Naive thymus-derived CD4-positive, alpha-beta T cell (primary cell): ENCODE results near the gene LPIN3. TPM values are rescaled to one million over a fixed set of nuclear protein-coding genes. Genes with fewer than 3 reads are reported as not detected.

Experiments used
- ATAC-seq: fragments of 150-1000 bp; cut with Tn5 transposase; 2 replicates; pipeline ENCODE4 v1.10.0; 2021; ENCODE audit warnings: mild to moderate bottlenecking, moderate library complexity
- CTCF ChIA-PET: fragments of 350-600 bp; sonication (Branson Sonifier 250); formaldehyde crosslinking; loops from one replicate; lab custom pipeline; 2021; ENCODE audit warnings: antibody characterized with exemption; lab: Charles Lee
- POLR2A ChIA-PET: fragments of 350-600 bp; sonication (Branson Sonifier 250); formaldehyde crosslinking; loops from one replicate; lab custom pipeline; 2021; ENCODE audit warnings: antibody characterized with exemption, inconsistent platforms; lab: Charles Lee
- DNase-seq, 9 donors: peaks; one replicate each; pipeline versions ENCODE4 v3.0.0 to v3.0.0-alpha.2; 2020 to 2022; ENCODE audit warnings: mixed read lengths in 1 of 9
- H3K27ac ChIP-seq: one replicate; pipeline ENCODE4 v1.7.0; 2013; ENCODE audit warnings: mild to moderate bottlenecking, low read depth, low read length, moderate library complexity
- H3K27me3 ChIP-seq, 2 donors: one replicate each; pipeline ENCODE4 v1.7.0; 2013; ENCODE audit warnings: low read length in 2 of 2, mild to moderate bottlenecking in 2 of 2, moderate library complexity in 2 of 2; ENCODE audit not compliant: control insufficient read depth in 2 of 2, insufficient read depth in 2 of 2
- H3K36me3 ChIP-seq, 3 experiments: 1 replicate in 2 of 3; 2 replicates in 1 of 3; pipeline ENCODE4 v1.7.0; 2013; ENCODE audit warnings: low read length in 3 of 3, mild to moderate bottlenecking in 3 of 3, moderate library complexity in 1 of 3; ENCODE audit not compliant: insufficient read depth in 3 of 3, control insufficient read depth in 2 of 3
- H3K4me1 ChIP-seq, 2 donors: one replicate each; pipeline ENCODE4 v1.7.0; 2013; ENCODE audit warnings: low read length in 2 of 2, mild to moderate bottlenecking in 2 of 2, moderate library complexity in 1 of 2; ENCODE audit not compliant: control insufficient read depth in 2 of 2, insufficient read depth in 2 of 2
- H3K4me3 ChIP-seq: 2 replicates; pipeline ENCODE4 v1.7.0; 2013; ENCODE audit warnings: mild to moderate bottlenecking, low read length
- H3K9me3 ChIP-seq, 3 experiments: 1 replicate in 2 of 3; 2 replicates in 1 of 3; pipeline ENCODE4 v1.7.0; 2013; ENCODE audit warnings: low read length in 3 of 3; ENCODE audit not compliant: control insufficient read depth in 2 of 3
- H3K27ac Mint-ChIP-seq, 9 donors: one replicate each; pipeline ENCODE4 v1.8.0; 2020 to 2022; ENCODE audit warnings: mixed read lengths in 9 of 9, mild to moderate bottlenecking in 8 of 9, moderate library complexity in 5 of 9, inconsistent platforms in 2 of 9
- H3K27me3 Mint-ChIP-seq, 5 donors: one replicate each; pipeline ENCODE4 v1.8.0; 2021 to 2022; ENCODE audit warnings: mixed read lengths in 5 of 5, mild to moderate bottlenecking in 1 of 5
- H3K36me3 Mint-ChIP-seq, 5 donors: one replicate each; pipeline ENCODE4 v1.8.0; 2020 to 2022; ENCODE audit warnings: mixed read lengths in 5 of 5, mild to moderate bottlenecking in 3 of 5, inconsistent platforms in 1 of 5
- H3K4me1 Mint-ChIP-seq, 7 donors: one replicate each; pipeline ENCODE4 v1.8.0; 2020 to 2022; ENCODE audit warnings: mixed read lengths in 7 of 7, mild to moderate bottlenecking in 3 of 7, inconsistent platforms in 1 of 7
- H3K4me3 Mint-ChIP-seq, 10 donors: one replicate each; pipeline ENCODE4 v1.8.0; 2020 to 2022; ENCODE audit warnings: mild to moderate bottlenecking in 10 of 10, mixed read lengths in 10 of 10, moderate library complexity in 6 of 10, inconsistent platforms in 2 of 10
- H3K9me3 Mint-ChIP-seq, 11 donors: one replicate each; pipeline ENCODE4 v1.8.0; 2020 to 2022; ENCODE audit warnings: mixed read lengths in 11 of 11, mild to moderate bottlenecking in 4 of 11, inconsistent platforms in 1 of 11, moderate library complexity in 1 of 11
- intact Hi-C, 2 donors: fragments of 100-400 bp; cut with micrococcal nuclease; formaldehyde crosslinking; loops; one replicate each; pipeline ENCODE4 v1.15.1; 2023
- polyA plus RNA-seq, 2 donors: library from polyadenylated mRNA; unstranded; fragments of 300-500 nt; fragmentation: Illumina TruSeq; gene quantifications; one replicate each; pipeline ENCODE4 v1.2.3, GENCODE V29; 2021
- total RNA-seq, 6 experiments: library from RNA in 5 of 6; stranded (reverse) in 5 of 6; gene quantifications; 1 replicate in 5 of 6; 2 replicates in 1 of 6; pipeline ENCODE4 v1.2.3 and lab custom pipeline; 2021 to 2026

Gene LPIN3
- total and polyA plus RNA-seq, 7 experiments from 2014 or later = 0.10 to 3.0 (median 0.64) TPM; not detected in 1

DNA sequence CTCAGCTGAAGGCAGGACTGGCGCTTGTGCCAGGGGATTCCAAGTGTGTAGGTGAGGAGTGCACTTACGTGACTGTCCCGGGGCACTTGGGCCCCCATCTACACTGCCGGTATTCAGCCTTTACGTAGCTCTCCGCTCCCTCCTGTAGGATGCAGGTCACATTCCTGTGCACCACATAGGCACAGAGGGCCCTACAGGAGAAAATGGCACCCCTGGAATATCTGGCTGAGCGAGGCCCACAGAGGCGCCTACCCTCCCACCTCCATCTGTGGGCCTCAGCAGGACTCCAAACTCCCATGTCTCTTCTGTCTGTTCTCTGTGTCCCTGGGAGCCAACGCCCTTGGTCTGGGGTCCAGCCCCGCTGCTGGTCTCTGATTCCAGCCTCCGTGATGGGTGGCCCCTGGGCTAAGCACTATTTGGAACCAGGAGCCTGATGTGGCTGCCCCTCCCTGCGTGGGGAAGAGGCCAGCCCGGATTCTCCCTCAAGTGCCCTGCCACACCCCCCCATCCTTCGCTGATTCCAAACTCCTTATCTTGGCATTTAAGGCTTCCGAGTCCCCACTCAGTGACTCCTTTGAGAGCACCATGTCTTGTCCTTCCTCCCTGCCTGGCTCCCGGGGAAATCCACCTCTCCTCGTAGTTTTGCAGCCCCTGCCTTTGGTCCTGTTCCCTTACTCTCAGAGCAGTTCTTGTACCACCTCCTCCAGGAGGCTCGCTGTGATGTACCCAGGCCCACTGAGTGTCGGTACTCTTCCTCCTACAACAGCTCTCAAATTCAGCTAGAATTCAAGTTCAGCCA is 24.5 kb downstream of the LPIN3 start:
- no peak overlapping the region for H3K4me3 ChIP-seq
- peak overlapping the region in 5 of 10 donors; percentile 21 to 63 (median 37) for H3K4me3 Mint-ChIP-seq
- ATAC-seq = no peak
- no peaks in the 10 kb centered on the region for H3K27me3 ChIP-seq
- H3K9me3 ChIP-seq = no peaks in the 10 kb centered on the region
- CTCF ChIA-PET = no interaction called here
- no peak overlapping the region for H3K27ac ChIP-seq
- H3K27ac Mint-ChIP-seq = no peak overlapping the region
- DNase-seq = no peak
- H3K4me1 ChIP-seq = no peaks in the 10 kb centered on the region
- peaks cover 21 to 41% (median 36%) of the 10 kb centered on the region in 5 donors for H3K27me3 Mint-ChIP-seq
- POLR2A ChIA-PET = no interaction called here
- H3K36me3 ChIP-seq = no peaks in the 10 kb centered on the region
- intact Hi-C loops = no loop called here
- H3K4me1 Mint-ChIP-seq = peaks cover 3 to 11% (median 9%) of the 10 kb centered on the region in 7 donors
- peaks cover 0 to 4% (median 0%) of the 10 kb centered on the region in 11 donors for H3K9me3 Mint-ChIP-seq
- H3K36me3 Mint-ChIP-seq = no peaks in the 10 kb centered on the region

DNA sequence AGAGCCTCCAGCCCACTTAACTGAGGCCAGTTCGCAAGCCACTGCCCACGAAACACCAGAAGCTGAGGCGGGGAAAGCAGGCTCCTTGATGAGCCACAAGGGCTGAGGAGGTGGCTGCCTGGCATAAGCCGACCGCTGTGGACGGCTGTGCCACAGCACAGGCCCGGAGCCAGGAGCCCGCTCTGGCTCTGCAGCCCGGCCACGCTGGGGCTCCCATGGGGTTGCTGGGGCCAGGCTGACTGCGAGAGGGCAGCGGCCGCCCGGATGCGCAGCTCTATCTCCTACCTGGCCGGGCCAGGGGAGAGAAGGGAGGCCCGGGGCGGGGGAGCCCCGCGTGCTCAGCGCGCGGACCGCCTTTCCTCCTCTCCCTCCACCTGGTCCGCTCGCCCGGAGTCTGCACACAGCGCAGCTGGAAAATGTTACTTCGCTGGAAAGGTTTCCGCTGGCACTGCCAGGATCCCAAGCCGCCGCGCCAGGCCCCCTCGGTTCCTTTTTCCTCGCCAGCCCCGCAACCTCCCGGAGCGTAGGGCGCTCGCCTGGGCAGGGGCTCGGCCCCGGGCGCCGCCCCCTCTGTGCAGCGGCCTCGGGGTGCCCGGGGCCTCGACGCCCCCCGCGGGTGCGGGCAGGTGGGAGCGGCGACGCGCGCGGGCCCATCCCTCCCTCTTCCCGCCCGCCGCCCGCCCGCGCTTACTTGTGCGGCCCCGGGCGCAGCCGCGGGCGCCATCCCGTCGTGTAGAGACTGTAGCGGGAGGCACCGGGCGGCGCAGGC is 25.3 kb downstream of the LPIN3 start:
- no peak for DNase-seq
- H3K4me3 Mint-ChIP-seq = peak overlapping the region in 5 of 10 donors; percentile 21 to 63 (median 37)
- peak; percentile 44 for ATAC-seq
- Histone ChIP-seq H3K27ac (no peak overlapping the region), H3K9me3 (peaks cover 0 to under 1% (median 0%) of the 10 kb centered on the region in 3 experiments), H3K4me3 (no peak overlapping the region), H3K36me3 (no peaks in the 10 kb centered on the region), H3K4me1 (no peaks in the 10 kb centered on the region), H3K27me3 (no peaks in the 10 kb centered on the region)
- H3K9me3 Mint-ChIP-seq = peaks cover 0 to 5% (median 2%) of the 10 kb centered on the region in 11 donors
- ChIA-PET POLR2A (no interaction called here), CTCF (no interaction called here)
- no peak overlapping the region for H3K27ac Mint-ChIP-seq
- intact Hi-C loops = no loop called here
- H3K27me3 Mint-ChIP-seq = peaks cover 22 to 41% (median 36%) of the 10 kb centered on the region in 5 donors
- peaks cover 0 to under 1% (median 0%) of the 10 kb centered on the region in 5 donors for H3K36me3 Mint-ChIP-seq
- H3K4me1 Mint-ChIP-seq = peaks cover 3 to 11% (median 9%) of the 10 kb centered on the region in 7 donors

DNA sequence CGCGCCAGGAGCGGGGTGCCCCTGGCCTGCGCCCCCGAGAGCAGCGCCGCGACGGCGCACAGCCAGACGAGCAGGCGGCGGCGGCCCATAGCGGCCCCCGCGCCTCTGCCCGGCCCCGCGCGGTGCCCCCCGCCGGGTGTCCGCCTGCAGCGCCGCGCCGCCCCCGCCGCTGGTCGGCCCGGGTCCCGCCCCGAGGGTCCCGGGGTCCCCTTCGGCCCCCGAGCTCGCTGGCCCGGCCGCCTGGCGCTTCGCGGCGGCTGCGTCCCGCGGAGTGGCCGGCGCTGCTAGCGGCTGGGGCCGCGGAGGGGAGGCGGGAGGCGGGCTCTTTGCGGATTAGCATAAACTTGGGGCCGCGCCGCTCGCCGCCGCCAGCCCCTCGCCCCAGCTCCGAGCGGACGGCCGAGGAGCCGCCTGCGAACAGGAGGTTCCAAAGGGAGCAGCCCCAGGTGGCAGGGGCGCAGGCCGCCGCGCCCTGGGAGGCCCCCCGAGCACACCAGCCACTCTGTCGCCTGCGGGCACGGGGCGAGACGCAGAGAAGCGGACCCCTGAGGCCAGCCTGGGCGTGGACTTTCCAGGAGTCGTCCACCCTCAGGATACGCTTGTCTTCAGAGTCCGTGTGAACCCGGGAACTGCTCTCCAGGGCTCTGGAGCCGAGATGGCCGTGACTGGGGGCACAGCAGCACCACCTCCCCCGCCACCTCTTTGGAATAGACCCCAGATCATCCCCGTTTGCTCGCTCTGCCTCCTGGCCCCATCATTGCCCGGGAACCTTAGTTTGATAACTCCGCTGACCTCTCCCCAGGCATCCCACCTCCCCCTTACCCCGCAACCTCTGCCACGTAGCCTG is 26.1 kb downstream of the LPIN3 start, which contains the start of gene EMILIN3:
EMILIN3 (minus strand) TSS at position 273 of the 847 bp plus-strand sequence; CDS start at position 89, 184 bp downstream.
- no peak within 1 kb of the TSS for H3K4me3 ChIP-seq
- Mint-ChIP-seq H3K4me3 (peak within 1 kb of the TSS; percentile 35 to 85 (median 62)), H3K27ac (no peak within 1 kb of the TSS), H3K36me3 (peaks cover 0 to 7% (median 5%) of the 10 kb centered on the region in 5 donors), H3K27me3 (peaks cover 27 to 41% (median 40%) of the 10 kb centered on the region in 5 donors), H3K9me3 (peaks cover 3 to 11% (median 9%) of the 10 kb centered on the region in 11 donors), H3K4me1 (peaks cover 3 to 11% (median 9%) of the 10 kb centered on the region in 7 donors)
- H3K27ac ChIP-seq = no peak within 1 kb of the TSS
- no peaks in the 10 kb centered on the region for H3K36me3 ChIP-seq
- H3K4me1 ChIP-seq = no peaks in the 10 kb centered on the region
- peaks cover 0 to 6% (median 0%) of the 10 kb centered on the region in 3 experiments for H3K9me3 ChIP-seq
- no peak for DNase-seq
- ChIA-PET CTCF (no interaction called here), POLR2A (no interaction called here)
- H3K27me3 ChIP-seq = no peaks in the 10 kb centered on the region
- no peak for ATAC-seq
- intact Hi-C loops = no loop called here

DNA sequence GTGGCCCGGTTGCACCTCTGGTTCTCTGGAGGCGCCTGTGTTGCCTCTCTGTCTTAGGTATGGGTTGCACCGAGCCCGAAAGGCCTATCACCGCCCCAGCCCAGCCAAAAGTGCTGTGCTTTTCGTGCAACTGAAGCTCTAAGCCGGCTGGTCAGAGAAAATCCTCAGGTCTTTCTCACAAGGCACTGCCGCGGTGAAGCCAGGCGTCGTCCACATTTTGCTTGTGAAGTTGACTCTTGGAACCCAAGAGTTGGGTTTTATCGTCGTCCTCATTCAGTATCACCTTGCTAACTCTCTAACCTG is 26.7 kb downstream of the LPIN3 start:
- intact Hi-C loops = no loop called here
- no peaks in the 10 kb centered on the region for H3K27me3 ChIP-seq
- Mint-ChIP-seq H3K9me3 (peaks cover 3 to 16% (median 9%) of the 10 kb centered on the region in 11 donors), H3K4me3 (peak overlapping the region; percentile 35 to 85 (median 62)), H3K4me1 (peaks cover 3 to 11% (median 9%) of the 10 kb centered on the region in 7 donors), H3K27me3 (peaks cover 27 to 41% (median 40%) of the 10 kb centered on the region in 5 donors), H3K36me3 (peaks cover 0 to 7% (median 6%) of the 10 kb centered on the region in 5 donors), H3K27ac (no peak overlapping the region)
- no peaks in the 10 kb centered on the region for H3K4me1 ChIP-seq
- peaks cover 0 to 6% (median 0%) of the 10 kb centered on the region in 3 experiments for H3K9me3 ChIP-seq
- H3K4me3 ChIP-seq = no peak overlapping the region
- no peaks in the 10 kb centered on the region for H3K36me3 ChIP-seq
- no peak overlapping the region for H3K27ac ChIP-seq
- no peak for ATAC-seq
- ChIA-PET CTCF (no interaction called here), POLR2A (no interaction called here)
- no peak for DNase-seq

DNA sequence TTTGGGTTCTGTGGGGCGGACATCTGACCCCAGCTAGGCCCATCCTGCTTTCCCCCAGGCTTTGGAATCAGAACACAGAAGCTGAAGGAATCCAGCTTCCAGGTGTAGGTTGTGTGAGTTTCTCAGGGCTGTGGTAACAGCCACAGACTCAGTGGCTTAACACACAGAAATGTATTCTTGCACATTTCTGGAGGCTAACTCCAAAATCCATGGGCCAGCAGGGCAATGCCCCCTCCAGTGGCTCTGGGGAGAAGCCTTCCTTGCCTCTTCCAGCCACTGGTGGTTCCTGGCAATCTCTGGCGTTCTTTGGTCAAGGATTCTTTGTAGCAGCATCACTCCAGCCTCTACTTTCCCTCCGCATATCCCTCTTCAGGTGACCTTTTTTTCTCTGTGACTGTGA is 27.3 kb downstream of the LPIN3 start:
- H3K4me3 Mint-ChIP-seq = peak overlapping the region in 3 of 10 donors; percentile 63 to 85 (median 75)
- intact Hi-C loops = no loop called here
- H3K36me3 Mint-ChIP-seq = peaks cover 0 to 12% (median 6%) of the 10 kb centered on the region in 5 donors

DNA sequence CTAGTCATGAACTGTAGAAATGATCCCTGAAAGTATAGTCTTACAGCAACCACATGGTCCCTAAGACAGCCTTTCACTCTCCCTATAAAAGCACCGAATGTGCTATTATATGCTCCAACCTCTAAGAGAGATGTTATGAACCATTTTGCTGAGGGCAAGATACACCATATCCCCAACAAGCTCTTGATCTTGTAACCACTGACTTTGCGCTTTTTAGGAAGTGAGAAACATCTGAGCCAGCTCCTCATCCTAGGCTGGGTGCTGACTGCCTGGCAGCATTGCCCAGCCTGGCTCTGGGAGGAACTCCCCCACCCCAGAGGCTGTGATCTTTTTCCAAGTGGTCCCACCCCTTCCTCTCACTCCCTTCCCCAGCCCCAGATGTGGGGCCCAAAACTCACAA is 29.1 kb downstream of the LPIN3 start:
- H3K4me1 ChIP-seq = no peaks in the 10 kb centered on the region
- intact Hi-C loops = no loop called here
- H3K27me3 Mint-ChIP-seq = peaks cover 34 to 52% (median 47%) of the 10 kb centered on the region in 5 donors
- no peak overlapping the region for H3K4me3 ChIP-seq
- no peak overlapping the region for H3K27ac Mint-ChIP-seq
- peaks cover 3 to 11% (median 9%) of the 10 kb centered on the region in 7 donors for H3K4me1 Mint-ChIP-seq
- POLR2A ChIA-PET = no interaction called here
- peaks cover 4 to 23% (median 15%) of the 10 kb centered on the region in 11 donors for H3K9me3 Mint-ChIP-seq
- no peak for DNase-seq
- H3K27ac ChIP-seq = no peak overlapping the region
- no peaks in the 10 kb centered on the region for H3K36me3 ChIP-seq
- ATAC-seq = no peak
- H3K9me3 ChIP-seq = peaks cover 0 to 6% (median 0%) of the 10 kb centered on the region in 3 experiments
- no peaks in the 10 kb centered on the region for H3K27me3 ChIP-seq
- CTCF ChIA-PET = no interaction called here
- H3K4me3 Mint-ChIP-seq = peak overlapping the region in 1 of 10 donors; percentile 30
- H3K36me3 Mint-ChIP-seq = peaks cover 0 to 19% (median 6%) of the 10 kb centered on the region in 5 donors

More for the DNA sequence above, 27.3 kb downstream of the LPIN3 start:
- no peaks in the 10 kb centered on the region for H3K27me3 ChIP-seq
- ATAC-seq (no peak), DNase-seq (no peak)
- H3K36me3 ChIP-seq = no peaks in the 10 kb centered on the region
- Mint-ChIP-seq H3K9me3 (peaks cover 4 to 22% (median 14%) of the 10 kb centered on the region in 11 donors), H3K27ac (no peak overlapping the region), H3K27me3 (peaks cover 32 to 45% (median 41%) of the 10 kb centered on the region in 5 donors), H3K4me1 (peaks cover 3 to 11% (median 9%) of the 10 kb centered on the region in 7 donors)
- H3K4me1 ChIP-seq = no peaks in the 10 kb centered on the region
- no peak overlapping the region for H3K27ac ChIP-seq
- ChIA-PET POLR2A (no interaction called here), CTCF (no interaction called here)
- peaks cover 0 to 6% (median 0%) of the 10 kb centered on the region in 3 experiments for H3K9me3 ChIP-seq
- H3K4me3 ChIP-seq = no peak overlapping the region
